Suprapubic skin (tissue), 4 donors: ENCODE results near the gene FEM1A. TPM values are rescaled to one million over a fixed set of nuclear protein-coding genes. Genes with fewer than 3 reads are reported as not detected.

Experiments
- DNase-seq, 2 donors: peaks; one replicate each; pipeline ENCODE4 v3.0.0-alpha.2; 2019; ENCODE audit warnings: low spot score in 2 of 2
- H3K27ac ChIP-seq: fragments of 200-600 bp; sonication (generic); one replicate; pipeline ENCODE4 v1.5.1; 2019
- H3K27me3 ChIP-seq: fragments of 200-600 bp; sonication (generic); one replicate; pipeline ENCODE4 v1.5.1; 2019
- H3K36me3 ChIP-seq: fragments of 200-600 bp; sonication (generic); one replicate; pipeline ENCODE4 v1.5.1; 2019
- H3K4me1 ChIP-seq: fragments of 200-600 bp; sonication (generic); one replicate; pipeline ENCODE4 v1.5.1; 2019
- H3K4me3 ChIP-seq: fragments of 200-600 bp; sonication (generic); one replicate; pipeline ENCODE4 v1.5.1; 2019; ENCODE audit warnings: mild to moderate bottlenecking
- H3K9me3 ChIP-seq: fragments of 200-600 bp; sonication (generic); one replicate; pipeline ENCODE4 v1.5.1; 2019
- EP300 ChIP-seq: sonication (generic); formaldehyde crosslinking; IDR thresholded peaks from one replicate; pipeline ENCODE4 v1.6.1; 2017; ENCODE audit warnings: antibody characterized with exemption
- POLR2A ChIP-seq, 2 donors: fragments of 450-650 bp; IDR thresholded peaks; one replicate each; pipeline ENCODE4 v1.6.1; 2017; ENCODE audit warnings: antibody characterized with exemption in 2 of 2, mild to moderate bottlenecking in 2 of 2, moderate library complexity in 2 of 2
- POLR2AphosphoS5 ChIP-seq, 3 donors: sonication (generic); formaldehyde crosslinking; IDR thresholded peaks; one replicate each; pipeline ENCODE4 v1.6.1; 2017; ENCODE audit warnings: antibody characterized with exemption in 3 of 3
- WGBS: methylation state at CpG from one replicate; pipeline ENCODE4 v1.1.5; 2018; 5-methylcytosine and 5-hydroxymethylcytosine counted together
- total RNA-seq, 4 donors: library from RNA; depleted of rRNA; stranded (reverse); fragments of >200 nt; gene quantifications; one replicate each; pipeline ENCODE4 v1.1.0, GENCODE V29; 2016
- TF ChIP-seq, protein P1 (sequence below), 2 donors: fragments of 200-600 bp in 1 of 2; fragments of 450-650 bp in 1 of 2; sonication (generic) in 1 of 2; IDR thresholded peaks; one replicate each; pipeline ENCODE4 v1.5.1; 2016 to 2019; ENCODE audit warnings: antibody characterized with exemption in 2 of 2, mild to moderate bottlenecking in 1 of 2, moderate library complexity in 1 of 2

Gene FEM1A
- total RNA-seq, 4 donors from 2014 or later, result 29.6 to 51.8 (median 41.1) TPM

- no peak for DNase-seq
- Histone ChIP-seq H3K4me1 (peaks cover 14% of the 10 kb centered on the region), H3K27ac (no peak overlapping the region), H3K36me3 (no peaks in the 10 kb centered on the region), H3K4me3 (no peak overlapping the region), H3K27me3 (peaks cover 39% of the 10 kb centered on the region), H3K9me3 (no peaks in the 10 kb centered on the region)
- no peak for TF ChIP-seq POLR2A (IDR thresholded peaks at IDR 0.05)
- no peak for TF ChIP-seq EP300
- no peak for TF ChIP-seq POLR2AphosphoS5 (IDR thresholded peaks at IDR 0.05)
- TF ChIP-seq, protein P1, sequence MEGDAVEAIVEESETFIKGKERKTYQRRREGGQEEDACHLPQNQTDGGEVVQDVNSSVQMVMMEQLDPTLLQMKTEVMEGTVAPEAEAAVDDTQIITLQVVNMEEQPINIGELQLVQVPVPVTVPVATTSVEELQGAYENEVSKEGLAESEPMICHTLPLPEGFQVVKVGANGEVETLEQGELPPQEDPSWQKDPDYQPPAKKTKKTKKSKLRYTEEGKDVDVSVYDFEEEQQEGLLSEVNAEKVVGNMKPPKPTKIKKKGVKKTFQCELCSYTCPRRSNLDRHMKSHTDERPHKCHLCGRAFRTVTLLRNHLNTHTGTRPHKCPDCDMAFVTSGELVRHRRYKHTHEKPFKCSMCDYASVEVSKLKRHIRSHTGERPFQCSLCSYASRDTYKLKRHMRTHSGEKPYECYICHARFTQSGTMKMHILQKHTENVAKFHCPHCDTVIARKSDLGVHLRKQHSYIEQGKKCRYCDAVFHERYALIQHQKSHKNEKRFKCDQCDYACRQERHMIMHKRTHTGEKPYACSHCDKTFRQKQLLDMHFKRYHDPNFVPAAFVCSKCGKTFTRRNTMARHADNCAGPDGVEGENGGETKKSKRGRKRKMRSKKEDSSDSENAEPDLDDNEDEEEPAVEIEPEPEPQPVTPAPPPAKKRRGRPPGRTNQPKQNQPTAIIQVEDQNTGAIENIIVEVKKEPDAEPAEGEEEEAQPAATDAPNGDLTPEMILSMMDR (IDR thresholded peaks at IDR 0.05), result no peak
- WGBS, result 72% methylated on average over 6 of the region's 6 CpGs
Observed at GRCh38 chr19:4763021-4763420, 28.5 kb upstream of the FEM1A start.

DNA sequence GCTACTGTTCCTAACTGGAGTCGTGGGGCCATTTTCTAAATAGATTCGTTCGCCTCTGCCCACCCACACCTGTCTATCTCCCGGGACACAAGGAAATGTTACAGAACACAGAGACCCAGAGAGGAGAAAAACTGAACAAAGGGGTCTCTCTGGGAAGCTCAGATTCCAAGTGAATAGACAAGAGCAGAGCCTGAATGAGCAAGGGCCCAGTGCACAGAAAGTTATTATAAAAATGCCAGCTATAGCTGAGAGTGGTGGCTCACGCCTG, 27.2 kb upstream of the FEM1A start:
- no peak overlapping the region for H3K27ac ChIP-seq
- DNase-seq, result no peak
- H3K4me3 ChIP-seq, result no peak overlapping the region
- H3K9me3 ChIP-seq, result no peaks in the 10 kb centered on the region
- peaks cover 11% of the 10 kb centered on the region for H3K4me1 ChIP-seq
- peaks cover 35% of the 10 kb centered on the region for H3K27me3 ChIP-seq
- H3K36me3 ChIP-seq, result no peaks in the 10 kb centered on the region
- TF ChIP-seq POLR2AphosphoS5 (IDR thresholded peaks at IDR 0.05) (no peak), POLR2A (IDR thresholded peaks at IDR 0.05) (no peak), EP300 (no peak)
- TF ChIP-seq, protein P1 (IDR thresholded peaks at IDR 0.05), result no peak
- 70% methylated on average over 5 of the region's 5 CpGs for WGBS

- Histone ChIP-seq H3K4me1 (no peaks in the 10 kb centered on the region), H3K9me3 (no peaks in the 10 kb centered on the region), H3K27ac (no peak overlapping the region), H3K4me3 (no peak overlapping the region), H3K27me3 (peaks cover 7% of the 10 kb centered on the region), H3K36me3 (no peaks in the 10 kb centered on the region)
- WGBS, result 7% methylated on average over 35 of the region's 37 CpGs
- TF ChIP-seq EP300 (no peak), POLR2AphosphoS5 (IDR thresholded peaks at IDR 0.05) (peak in 2 of 3 donors; percentile 29 to 97)
- peak; percentile 85 to 86 for DNase-seq
Observed at GRCh38 chr19:4768934-4769777, 22.4 kb upstream of the FEM1A start.

DNA sequence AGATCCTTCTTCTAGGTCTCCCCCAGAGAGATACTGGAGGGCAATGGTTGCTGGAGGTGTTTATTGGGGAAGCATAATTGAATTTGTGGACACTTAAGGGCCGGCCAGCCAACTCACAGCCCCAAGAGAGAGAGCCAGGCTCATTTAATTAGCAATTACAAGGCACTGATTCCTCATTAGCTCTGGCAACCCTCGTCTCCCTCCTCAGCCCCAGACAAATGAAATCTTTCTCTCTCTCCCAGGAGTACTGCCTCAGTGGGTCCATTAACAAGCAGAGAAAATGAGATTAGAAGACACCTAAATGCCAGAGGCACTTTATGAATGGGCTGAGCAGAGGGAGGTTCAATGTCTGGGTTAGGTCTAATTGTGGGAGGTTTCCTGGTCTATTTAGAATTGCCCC, 19.0 kb upstream of the FEM1A start:
- Histone ChIP-seq H3K27me3 (peaks cover 14% of the 10 kb centered on the region), H3K9me3 (no peaks in the 10 kb centered on the region), H3K36me3 (no peaks in the 10 kb centered on the region), H3K4me1 (no peaks in the 10 kb centered on the region), H3K27ac (no peak overlapping the region), H3K4me3 (no peak overlapping the region)
- 62% methylated on average over 2 of the region's 2 CpGs for WGBS
- no peak for DNase-seq
- TF ChIP-seq EP300, result no peak

DNA sequence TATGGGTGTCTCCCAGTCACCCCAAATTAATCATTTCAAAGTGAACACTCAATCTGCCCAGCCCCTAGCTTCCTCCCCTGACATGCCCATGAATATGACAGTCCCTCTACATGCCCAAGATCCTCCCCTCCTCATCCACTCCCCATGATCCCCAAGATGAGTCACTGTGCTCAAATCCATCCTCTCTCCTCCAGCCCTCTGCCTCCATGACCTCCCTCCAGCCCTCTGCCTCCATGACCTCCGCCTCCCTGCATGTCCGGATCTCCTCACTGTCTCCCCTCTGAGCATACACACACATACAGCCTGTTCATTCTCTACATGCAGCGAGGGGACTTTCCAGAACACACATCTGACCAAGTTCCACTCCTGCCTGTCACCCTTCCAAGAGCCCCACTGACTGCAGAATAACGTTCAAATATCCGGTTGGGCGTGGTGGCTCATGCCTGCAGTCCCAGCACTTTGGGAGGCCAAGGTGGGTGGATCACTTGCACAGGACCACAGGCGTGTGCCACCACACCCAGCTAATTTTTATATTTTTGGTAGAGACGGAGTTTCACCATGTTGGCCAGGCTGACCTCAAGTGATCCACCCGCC, 18.4 kb upstream of the FEM1A start:
- Histone ChIP-seq H3K4me3 (no peak overlapping the region), H3K27ac (no peak overlapping the region), H3K4me1 (no peaks in the 10 kb centered on the region), H3K36me3 (no peaks in the 10 kb centered on the region), H3K9me3 (no peaks in the 10 kb centered on the region), H3K27me3 (peaks cover 14% of the 10 kb centered on the region)
- DNase-seq, result no peak
- 64% methylated on average over 9 of the region's 9 CpGs for WGBS
- TF ChIP-seq, protein P1 (IDR thresholded peaks at IDR 0.05), result no peak
- TF ChIP-seq POLR2A (IDR thresholded peaks at IDR 0.05) (no peak), EP300 (no peak), POLR2AphosphoS5 (IDR thresholded peaks at IDR 0.05) (no peak)

DNA sequence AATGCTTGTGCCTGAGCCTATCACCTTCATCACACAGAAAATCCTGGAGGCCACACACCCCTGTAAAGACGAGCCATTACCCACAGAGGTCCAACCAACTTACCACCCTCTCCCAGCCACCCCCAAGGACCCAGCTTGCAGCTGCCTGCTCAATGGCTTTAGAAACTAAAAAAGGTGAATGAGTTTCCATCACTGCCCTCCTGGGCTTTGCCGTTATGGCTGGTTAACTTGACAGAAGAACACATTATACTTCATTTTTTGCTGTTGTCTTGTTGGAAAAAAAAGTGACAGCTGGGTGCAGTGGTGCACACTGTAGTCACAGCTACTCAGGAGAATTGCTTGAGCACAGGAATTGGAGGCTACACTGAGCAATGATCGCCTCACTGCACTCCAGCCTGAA, 17.4 kb upstream of the FEM1A start:
- Histone ChIP-seq H3K36me3 (no peaks in the 10 kb centered on the region), H3K27me3 (peaks cover 14% of the 10 kb centered on the region), H3K27ac (no peak overlapping the region), H3K9me3 (no peaks in the 10 kb centered on the region), H3K4me1 (no peaks in the 10 kb centered on the region), H3K4me3 (no peak overlapping the region)
- no peak for DNase-seq
- TF ChIP-seq POLR2AphosphoS5 (IDR thresholded peaks at IDR 0.05), result no peak
- TF ChIP-seq, protein P1 (IDR thresholded peaks at IDR 0.05), result no peak
- no peak for TF ChIP-seq POLR2A (IDR thresholded peaks at IDR 0.05)
- no peak for TF ChIP-seq EP300
- 59% methylated on average over 3 of the region's 3 CpGs for WGBS
